Measurements from ENCODE around the gene RAB32.

GRCh38 chr6:146503096-146503495 is 40.5 kb upstream of the RAB32 start:
- TF ChIP-seq CTCF (IDR thresholded peaks at IDR 0.05) (no peak), POLR2A (IDR thresholded peaks at IDR 0.05) (no peak)
